GM18502 (cell line): ENCODE data around the gene PRDM16.

Experiments
- ATAC-seq: cut with Tn5 transposase; IDR thresholded peaks from one replicate; pipeline ENCODE4 v1.9.1; 2021; ENCODE audit warnings: mild to moderate bottlenecking; ENCODE audit not compliant: unreplicated experiment, poor library complexity

Gene PRDM16

GRCh38 chr1:3367376-3367775 is 298.4 kb downstream of the PRDM16 start:
- no peak for ATAC-seq

- no peak for ATAC-seq
Observed at GRCh38 chr1:3368059-3368458, 299.1 kb downstream of the PRDM16 start.

- no peak for ATAC-seq
Observed at GRCh38 chr1:3368711-3369445, 299.9 kb downstream of the PRDM16 start.

- ATAC-seq, result no peak
Observed at GRCh38 chr1:3369446-3370076, 300.6 kb downstream of the PRDM16 start.

GRCh38 chr1:3370856-3371703 is 302.1 kb downstream of the PRDM16 start:
- no peak for ATAC-seq

- ATAC-seq, result no peak
Observed at GRCh38 chr1:3372317-3372716, 303.3 kb downstream of the PRDM16 start.

GRCh38 chr1:3373175-3373574 is 304.2 kb downstream of the PRDM16 start:
- ATAC-seq, result no peak

GRCh38 chr1:3373700-3374405 is 304.9 kb downstream of the PRDM16 start:
- no peak for ATAC-seq

GRCh38 chr1:3375245-3375644 is 306.2 kb downstream of the PRDM16 start:
- ATAC-seq, result no peak

GRCh38 chr1:3377166-3377565 is 308.2 kb downstream of the PRDM16 start:
- ATAC-seq, result no peak

- ATAC-seq, result no peak
Observed at GRCh38 chr1:3377604-3378279, 308.7 kb downstream of the PRDM16 start.

GRCh38 chr1:3378411-3379208 is 309.6 kb downstream of the PRDM16 start:
- no peak for ATAC-seq

- no peak for ATAC-seq
Observed at GRCh38 chr1:3379934-3380333, 310.9 kb downstream of the PRDM16 start.

- ATAC-seq, result no peak
Observed at GRCh38 chr1:3380469-3380868, 311.5 kb downstream of the PRDM16 start.

GRCh38 chr1:3381901-3382300 is 312.9 kb downstream of the PRDM16 start:
- ATAC-seq, result no peak

GRCh38 chr1:3382326-3383057 is 313.5 kb downstream of the PRDM16 start:
- no peak for ATAC-seq

GRCh38 chr1:3383679-3384078 is 314.7 kb downstream of the PRDM16 start:
- ATAC-seq, result no peak

- ATAC-seq, result no peak
Observed at GRCh38 chr1:3384407-3384806, 315.4 kb downstream of the PRDM16 start.
